ENCODE results near the gene ALLC.
"Not testable (repeated sequence)": the region's sequence is repeated elsewhere in the genome, so short reads cannot be mapped to it uniquely, and the experiment has no call there.

ALLC gene

DNA sequence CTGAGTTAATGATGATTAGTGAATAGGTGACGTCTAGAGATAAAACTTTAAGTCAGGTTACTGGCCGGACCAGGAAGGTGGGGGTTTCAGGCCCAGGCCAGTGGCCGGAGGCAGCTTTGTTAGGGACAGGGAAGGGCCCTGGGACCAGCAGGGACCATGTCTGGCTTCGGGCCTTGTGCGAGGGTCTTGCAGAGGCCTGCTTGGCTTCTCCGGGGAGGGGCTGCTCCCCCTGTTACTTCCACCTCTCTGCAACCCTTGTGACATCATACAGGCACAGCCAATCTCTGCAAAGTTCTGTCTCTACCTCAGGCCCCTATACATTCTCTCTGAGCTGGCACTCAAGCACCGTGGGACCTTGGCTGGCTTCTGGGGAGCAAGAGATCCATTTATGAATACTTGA is at the start of gene ALLC:
ALLC (plus strand) TSS at position 320 of the 400 bp plus-strand sequence. CDS start 12,958 bp downstream, outside the sequence.
- H3K36me3 ChIP-seq (ENCODE audit: insufficient read depth, low read depth, low read length), result no peaks in the 10 kb centered on the region
- no peak within 1 kb of the TSS for H3K4me3 ChIP-seq (ENCODE audit: low read length)
- no peaks in the 10 kb centered on the region for H3K9me3 ChIP-seq (ENCODE audit: insufficient read depth, low read depth, low read length)
- peaks cover 9% of the 10 kb centered on the region; the same call in 1 of the 2 replicates for H3K4me1 ChIP-seq (ENCODE audit: insufficient read depth, low read length)
- no peaks in the 10 kb centered on the region for H3K27me3 ChIP-seq (ENCODE audit: insufficient read depth, low read length)
- no peak within 1 kb of the TSS for H3K27ac ChIP-seq (ENCODE audit: low read length)
- no peak within 1 kb of the TSS for H3K9ac ChIP-seq (ENCODE audit: low read depth, low read length)

DNA sequence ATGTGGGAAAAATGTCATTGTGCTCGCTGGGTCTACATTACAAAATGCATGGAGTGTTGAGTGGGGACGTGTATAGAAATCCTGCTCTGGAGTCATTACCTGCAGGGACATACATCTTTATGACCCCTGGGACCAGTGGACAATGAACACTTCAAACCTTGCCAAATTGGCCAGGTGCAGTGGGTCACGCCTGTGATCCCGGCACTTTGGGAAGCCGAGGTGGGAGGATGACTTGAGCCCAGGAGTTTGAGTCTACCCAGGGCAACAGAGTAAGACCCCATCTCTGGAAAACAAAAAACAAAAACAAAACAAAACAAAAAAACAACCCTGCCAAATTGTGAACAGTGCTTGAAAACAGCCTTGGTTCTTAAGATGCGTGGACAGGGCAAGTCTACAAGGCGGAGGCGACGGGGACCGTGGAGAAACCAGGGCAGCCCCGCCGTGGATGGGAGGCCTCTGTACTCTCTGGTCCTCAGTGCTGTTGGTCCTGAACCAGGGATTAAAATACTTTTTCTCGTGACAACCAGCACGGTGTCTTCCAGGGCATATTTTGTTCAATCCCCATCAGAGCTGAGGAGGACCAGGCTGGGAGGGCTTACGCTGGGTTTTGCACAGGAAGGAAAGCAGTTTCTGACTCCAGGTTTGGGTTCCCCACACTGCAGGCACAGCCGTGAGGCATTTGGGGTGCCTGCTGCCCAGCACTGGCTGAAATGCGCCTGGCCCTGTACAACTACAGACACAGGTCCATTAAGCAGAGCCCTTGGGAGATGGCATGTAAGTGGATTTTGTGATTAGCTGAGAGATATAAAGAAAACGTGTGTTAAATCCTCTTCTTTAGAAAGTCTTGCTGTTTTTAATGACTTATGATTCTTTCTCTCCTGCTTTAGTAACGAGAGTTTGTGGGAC is 49.4 kb upstream of the ALLC start:
- Histone ChIP-seq H3K4me3 (ENCODE audit: low read length) (no peak overlapping the region), H3K36me3 (ENCODE audit: insufficient read depth, low read depth, low read length) (no peaks in the 10 kb centered on the region), H3K27me3 (ENCODE audit: insufficient read depth, low read length) (no peaks in the 10 kb centered on the region), H3K4me1 (ENCODE audit: insufficient read depth, low read length) (no peaks in the 10 kb centered on the region), H3K9ac (ENCODE audit: low read depth, low read length) (no peak overlapping the region), H3K27ac (ENCODE audit: low read length) (no peak overlapping the region), H3K9me3 (ENCODE audit: insufficient read depth, low read depth, low read length) (no peaks in the 10 kb centered on the region)

DNA sequence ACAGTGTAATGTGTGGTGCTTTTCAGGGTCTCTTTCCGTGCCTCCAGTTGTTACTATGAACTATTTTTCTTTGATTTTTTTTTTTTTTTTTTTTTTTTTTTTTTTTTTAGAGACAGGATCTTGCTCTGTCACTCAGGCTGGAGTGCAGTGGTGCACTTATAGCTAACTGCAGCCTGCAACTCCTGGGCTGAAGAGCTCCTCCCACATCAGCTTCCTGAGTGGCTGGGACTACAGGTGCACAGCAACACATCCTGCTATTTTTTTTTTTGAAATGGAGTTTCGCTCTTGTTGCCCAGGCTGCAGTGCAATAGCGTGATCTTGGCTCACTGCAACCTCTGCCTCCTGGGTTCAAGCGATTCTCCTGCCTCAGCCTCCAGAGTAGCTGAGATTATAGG is 48.7 kb upstream of the ALLC start:
- H3K9ac ChIP-seq (ENCODE audit: low read depth, low read length); H3K36me3 ChIP-seq (ENCODE audit: insufficient read depth, low read depth, low read length); H3K4me1 ChIP-seq (ENCODE audit: insufficient read depth, low read length); H3K27me3 ChIP-seq (ENCODE audit: insufficient read depth, low read length); H3K27ac ChIP-seq (ENCODE audit: low read length); H3K9me3 ChIP-seq (ENCODE audit: insufficient read depth, low read depth, low read length); H3K4me3 ChIP-seq (ENCODE audit: low read length): not testable (repeated sequence)

DNA sequence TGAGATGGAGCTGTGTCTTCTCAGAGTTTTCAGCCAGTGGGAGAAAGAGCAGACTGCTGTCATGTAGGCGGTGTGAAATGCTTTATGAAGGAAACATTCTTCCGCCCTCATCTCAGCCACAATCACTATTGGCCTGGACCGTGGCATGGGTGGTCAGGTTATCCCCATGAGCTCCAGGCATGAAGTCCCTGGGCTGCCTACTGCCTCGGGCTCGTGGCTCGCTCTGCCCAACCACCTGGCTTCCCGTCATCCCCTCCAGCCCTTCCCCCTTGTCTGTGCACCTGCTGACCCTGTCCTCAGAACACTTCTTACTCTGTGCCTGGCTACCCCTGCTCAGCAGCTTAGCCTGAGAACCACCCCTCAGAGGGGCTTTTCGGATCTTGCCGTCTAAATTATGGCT is 47.6 kb upstream of the ALLC start:
- H3K27ac ChIP-seq (ENCODE audit: low read length), result no peak overlapping the region
- no peaks in the 10 kb centered on the region for H3K36me3 ChIP-seq (ENCODE audit: insufficient read depth, low read depth, low read length)
- H3K4me3 ChIP-seq (ENCODE audit: low read length), result no peak overlapping the region
- H3K4me1 ChIP-seq (ENCODE audit: insufficient read depth, low read length), result no peaks in the 10 kb centered on the region
- H3K27me3 ChIP-seq (ENCODE audit: insufficient read depth, low read length), result no peaks in the 10 kb centered on the region
- 0 out of 2 replicates have a peak, but pooled peaks cover 5% of the 10 kb centered on the region for H3K9me3 ChIP-seq (ENCODE audit: insufficient read depth, low read depth, low read length)
- H3K9ac ChIP-seq (ENCODE audit: low read depth, low read length), result no peak overlapping the region

DNA sequence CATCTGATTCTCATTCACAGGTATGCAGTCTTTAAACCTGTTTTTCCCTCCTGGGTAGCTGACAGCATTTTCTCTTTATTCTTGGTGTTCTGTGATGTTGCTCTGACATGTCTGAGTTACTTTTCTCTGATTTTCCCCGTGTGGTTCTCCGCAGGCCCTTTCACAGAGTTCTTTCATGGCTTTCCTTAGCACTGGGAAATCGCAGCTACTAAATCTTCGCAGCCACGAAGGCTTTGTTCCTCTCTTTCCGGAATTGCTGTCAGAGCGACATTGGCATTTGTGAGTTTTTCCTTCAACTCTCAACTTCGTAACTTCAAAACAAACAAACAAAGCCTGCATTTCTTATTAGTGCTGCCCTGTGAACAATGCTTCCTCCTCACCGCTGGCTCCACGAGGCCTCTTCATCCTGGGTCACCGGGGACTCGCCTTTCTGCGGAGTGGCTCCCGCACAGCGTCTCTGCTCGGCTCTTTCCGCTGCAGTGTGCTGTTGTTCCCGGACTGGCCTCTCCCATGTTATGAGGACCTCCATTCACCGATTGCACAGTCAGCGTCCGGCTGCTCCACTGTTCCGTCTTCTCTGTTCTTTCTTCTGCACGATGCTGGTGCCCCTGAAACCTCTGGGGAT is 47.0 kb upstream of the ALLC start:
- H3K27me3 ChIP-seq (ENCODE audit: insufficient read depth, low read length), result no peaks in the 10 kb centered on the region
- no peaks in the 10 kb centered on the region for H3K4me1 ChIP-seq (ENCODE audit: insufficient read depth, low read length)
- H3K27ac ChIP-seq (ENCODE audit: low read length), result no peak overlapping the region
- H3K9ac ChIP-seq (ENCODE audit: low read depth, low read length), result no peak overlapping the region
- no peak overlapping the region for H3K4me3 ChIP-seq (ENCODE audit: low read length)
- H3K9me3 ChIP-seq (ENCODE audit: insufficient read depth, low read depth, low read length), result 0 out of 2 replicates have a peak, but pooled peaks cover 5% of the 10 kb centered on the region
- no peaks in the 10 kb centered on the region for H3K36me3 ChIP-seq (ENCODE audit: insufficient read depth, low read depth, low read length)

DNA sequence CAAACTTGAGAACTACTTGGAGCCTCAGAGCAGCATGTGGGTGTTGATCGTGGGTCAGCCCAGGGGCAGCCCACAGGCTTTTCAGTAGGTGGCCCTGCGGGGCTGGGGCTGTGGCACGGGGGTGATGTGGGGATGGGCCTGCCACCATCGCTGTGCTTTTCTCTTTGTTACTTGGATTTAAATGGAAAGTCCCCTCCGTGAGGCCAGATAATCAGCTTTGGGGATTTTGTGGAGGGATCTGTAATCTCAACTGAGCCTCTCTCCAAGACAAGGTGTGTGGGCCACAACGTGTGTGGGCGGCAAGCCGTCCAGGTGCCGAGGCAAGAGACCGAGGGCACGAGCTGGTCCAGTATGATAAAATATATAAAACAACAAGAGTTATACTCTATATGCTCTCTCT is 46.4 kb upstream of the ALLC start:
- Histone ChIP-seq H3K4me1 (ENCODE audit: insufficient read depth, low read length) (no peaks in the 10 kb centered on the region), H3K9ac (ENCODE audit: low read depth, low read length) (no peak overlapping the region), H3K4me3 (ENCODE audit: low read length) (no peak overlapping the region), H3K27me3 (ENCODE audit: insufficient read depth, low read length) (no peaks in the 10 kb centered on the region), H3K27ac (ENCODE audit: low read length) (no peak overlapping the region), H3K9me3 (ENCODE audit: insufficient read depth, low read depth, low read length) (0 out of 2 replicates have a peak, but pooled peaks cover 6% of the 10 kb centered on the region), H3K36me3 (ENCODE audit: insufficient read depth, low read depth, low read length) (no peaks in the 10 kb centered on the region)

DNA sequence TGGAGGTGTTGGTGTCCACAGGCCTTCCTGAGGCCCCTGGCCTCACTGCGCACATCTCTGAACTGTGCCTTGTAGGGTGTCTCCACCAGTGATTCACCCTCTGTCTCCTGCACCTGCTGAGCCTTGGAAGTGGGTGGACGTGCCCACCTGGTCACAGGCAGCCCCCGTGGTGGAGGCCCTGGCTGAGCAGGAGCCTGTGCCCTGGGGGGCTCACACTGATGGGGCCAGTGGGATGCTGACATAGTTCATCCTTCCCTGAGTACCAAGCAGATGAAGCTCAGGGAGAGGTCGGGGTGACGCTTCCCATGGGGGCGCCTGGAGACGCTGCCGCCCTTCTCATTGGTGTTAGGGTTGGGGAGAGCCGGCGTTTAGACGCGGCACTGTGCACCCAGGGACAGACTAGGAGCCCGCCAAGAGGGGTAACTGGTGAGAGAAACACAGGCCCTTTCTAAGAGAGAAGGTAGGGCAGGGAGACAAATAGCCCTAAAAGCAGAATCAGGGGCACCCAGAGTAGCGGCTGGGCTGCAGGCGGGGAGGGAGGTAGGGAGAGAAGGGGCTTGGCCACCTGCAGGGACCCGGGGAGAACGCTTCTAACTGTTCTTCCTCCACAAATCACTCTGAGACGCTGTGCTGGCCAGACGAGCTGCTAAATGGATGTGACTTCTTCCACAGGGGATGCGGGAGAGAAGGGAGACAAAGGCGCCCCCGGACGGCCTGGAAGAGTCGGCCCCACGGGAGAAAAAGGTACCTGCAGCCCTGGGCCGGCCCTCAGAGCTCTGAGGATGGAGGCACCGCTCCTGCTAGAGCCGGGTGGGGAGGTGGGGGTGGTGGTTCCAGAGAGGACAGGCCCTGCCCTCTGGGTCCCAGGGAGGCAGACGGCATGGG is 45.1 kb upstream of the ALLC start:
- H3K9ac ChIP-seq (ENCODE audit: low read depth, low read length), result no peak overlapping the region
- no peaks in the 10 kb centered on the region for H3K36me3 ChIP-seq (ENCODE audit: insufficient read depth, low read depth, low read length)
- no peaks in the 10 kb centered on the region for H3K27me3 ChIP-seq (ENCODE audit: insufficient read depth, low read length)
- no peaks in the 10 kb centered on the region for H3K4me1 ChIP-seq (ENCODE audit: insufficient read depth, low read length)
- H3K9me3 ChIP-seq (ENCODE audit: insufficient read depth, low read depth, low read length), result peaks cover 12% of the 10 kb centered on the region; the same call in 1 of the 2 replicates
- H3K4me3 ChIP-seq (ENCODE audit: low read length), result no peak overlapping the region
- no peak overlapping the region for H3K27ac ChIP-seq (ENCODE audit: low read length)

DNA sequence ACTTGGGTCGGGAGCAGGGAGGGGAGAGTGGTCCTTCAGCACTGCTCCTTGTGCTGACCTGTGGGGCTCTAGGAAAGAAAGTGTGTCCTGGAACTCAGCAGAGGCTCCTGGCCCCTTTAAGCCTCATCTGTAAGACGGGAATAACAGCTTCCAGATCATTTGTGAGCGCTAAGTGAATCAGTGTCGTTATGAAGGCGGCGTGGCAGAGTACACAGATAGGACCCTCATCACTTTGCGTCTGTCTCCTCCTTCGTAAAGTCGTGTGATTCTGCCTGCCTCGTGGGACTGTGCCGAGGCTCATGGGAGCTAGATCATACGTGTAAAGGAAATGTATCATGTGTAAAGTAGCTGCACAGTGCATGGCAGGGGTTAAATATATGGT is 44.5 kb upstream of the ALLC start:
- no peaks in the 10 kb centered on the region for H3K36me3 ChIP-seq (ENCODE audit: insufficient read depth, low read depth, low read length)

DNA sequence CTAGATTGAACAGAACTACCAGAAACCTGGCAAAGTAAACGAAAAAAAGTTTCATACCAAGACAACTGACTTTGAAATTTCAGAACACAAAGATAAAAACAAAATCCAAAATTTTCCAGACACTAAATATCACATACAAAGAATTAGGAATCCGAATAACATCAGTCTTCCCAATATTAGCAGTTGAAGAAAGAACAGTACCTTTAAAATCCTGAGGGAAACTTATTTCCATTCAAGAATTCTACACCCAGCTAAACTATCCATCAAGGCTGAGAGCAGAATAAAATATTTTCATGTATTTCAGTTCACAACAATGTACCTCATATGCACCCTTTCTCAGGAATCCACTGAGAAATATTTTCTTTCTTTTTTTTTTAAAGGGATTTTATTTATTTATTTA is 43.3 kb upstream of the ALLC start:
- peaks cover 14% of the 10 kb centered on the region; the same call in 1 of the 2 replicates for H3K9me3 ChIP-seq (ENCODE audit: insufficient read depth, low read depth, low read length)
- not testable (repeated sequence) for H3K4me3 ChIP-seq (ENCODE audit: low read length); H3K27me3 ChIP-seq (ENCODE audit: insufficient read depth, low read length); H3K36me3 ChIP-seq (ENCODE audit: insufficient read depth, low read depth, low read length); H3K9ac ChIP-seq (ENCODE audit: low read depth, low read length); H3K4me1 ChIP-seq (ENCODE audit: insufficient read depth, low read length); H3K27ac ChIP-seq (ENCODE audit: low read length)

More for the DNA sequence above, 44.5 kb upstream of the ALLC start:
- Histone ChIP-seq H3K4me3 (ENCODE audit: low read length) (no peak overlapping the region), H3K4me1 (ENCODE audit: insufficient read depth, low read length) (no peaks in the 10 kb centered on the region), H3K27ac (ENCODE audit: low read length) (no peak overlapping the region), H3K9ac (ENCODE audit: low read depth, low read length) (no peak overlapping the region), H3K9me3 (ENCODE audit: insufficient read depth, low read depth, low read length) (peaks cover 14% of the 10 kb centered on the region; the same call in 1 of the 2 replicates), H3K27me3 (ENCODE audit: insufficient read depth, low read length) (no peaks in the 10 kb centered on the region)

DNA sequence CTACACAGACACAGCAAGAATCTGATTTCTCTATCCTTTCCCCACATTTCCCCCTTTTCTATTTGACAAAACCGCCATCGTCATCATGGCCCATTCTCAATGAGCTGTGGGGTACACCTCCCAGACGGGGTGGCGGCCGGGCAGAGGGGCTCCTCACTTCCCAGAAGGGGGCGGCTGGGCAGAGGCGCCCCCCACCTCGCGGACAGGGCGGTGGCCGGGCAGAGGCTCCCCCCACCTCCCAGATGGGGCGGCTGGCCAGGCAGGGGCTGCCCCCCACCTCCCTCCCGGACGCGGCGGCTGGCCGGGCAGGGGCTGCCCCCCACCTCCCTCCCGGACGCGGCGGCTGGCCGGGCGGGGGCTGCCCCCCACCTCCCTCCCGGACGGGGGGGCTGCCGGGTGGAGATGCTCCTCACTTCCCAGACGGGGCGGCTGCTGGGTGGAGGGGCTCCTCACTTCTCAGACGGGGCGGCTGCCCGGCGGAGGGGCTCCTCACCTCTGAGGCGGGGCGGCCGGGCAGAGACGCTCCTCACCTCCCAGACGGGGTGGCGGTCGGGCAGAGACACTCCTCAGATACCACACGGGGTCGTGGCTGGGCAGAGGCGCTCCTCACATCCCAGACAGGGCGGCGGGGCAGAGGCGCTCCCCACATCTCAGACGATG is 42.3 kb upstream of the ALLC start:
- not testable (repeated sequence) for H3K36me3 ChIP-seq (ENCODE audit: insufficient read depth, low read depth, low read length); H3K4me3 ChIP-seq (ENCODE audit: low read length); H3K27ac ChIP-seq (ENCODE audit: low read length); H3K9ac ChIP-seq (ENCODE audit: low read depth, low read length); H3K27me3 ChIP-seq (ENCODE audit: insufficient read depth, low read length); H3K4me1 ChIP-seq (ENCODE audit: insufficient read depth, low read length)
- H3K9me3 ChIP-seq (ENCODE audit: insufficient read depth, low read depth, low read length), result peaks cover 14% of the 10 kb centered on the region; the same call in 1 of the 2 replicates

All from iPS-20b (cell line).